HL-60 (cell line): ENCODE measurements around the gene COPS9.

Experiments used
- GABPA ChIP-seq: IDR thresholded peaks from 2 replicates; pipeline ENCODE4 v1.6.1; 2012; ENCODE audit warnings: low read depth
- POLR2AphosphoS5 ChIP-seq: IDR thresholded peaks from 2 replicates; pipeline ENCODE4 v1.6.1; 2012; ENCODE audit warnings: low read depth
- SPI1 ChIP-seq: IDR thresholded peaks from 2 replicates; pipeline ENCODE4 v1.6.1; 2012; ENCODE audit warnings: low read depth, mild to moderate bottlenecking, borderline replicate concordance
- TF ChIP-seq, protein P1 (sequence below): IDR thresholded peaks from one replicate; pipeline ENCODE4 v1.5.1; 2011; ENCODE audit warnings: low read length, control low read depth, inconsistent platforms; ENCODE audit not compliant: insufficient read depth
- TF ChIP-seq, protein P2 (sequence below): IDR thresholded peaks from 2 replicates; pipeline ENCODE4 v1.6.1; 2012; ENCODE audit warnings: low read depth; ENCODE audit not compliant: insufficient replicate concordance

DNA sequence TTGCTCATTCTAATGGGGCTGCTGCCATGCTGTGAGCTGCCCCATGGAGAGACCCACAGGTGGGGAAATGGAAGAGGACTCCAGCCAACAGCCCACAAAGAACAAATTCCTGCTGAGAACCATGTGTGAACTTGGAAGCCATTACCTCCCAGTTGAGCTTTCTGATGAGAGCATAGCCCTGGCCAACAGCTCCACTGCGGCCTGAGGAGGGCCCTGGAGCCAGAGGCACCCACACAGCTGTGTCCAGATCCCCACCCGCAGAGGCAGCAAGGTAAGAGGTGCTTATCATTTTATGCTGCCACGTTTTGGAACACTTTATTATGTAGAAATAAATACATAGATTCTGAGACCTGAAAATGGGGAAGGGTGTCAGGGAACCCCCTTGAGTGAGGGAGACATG, 48.6 kb upstream of the COPS9 start:
- TF ChIP-seq POLR2AphosphoS5 (no peak), GABPA (no peak), SPI1 (no peak)
- TF ChIP-seq, protein P1, sequence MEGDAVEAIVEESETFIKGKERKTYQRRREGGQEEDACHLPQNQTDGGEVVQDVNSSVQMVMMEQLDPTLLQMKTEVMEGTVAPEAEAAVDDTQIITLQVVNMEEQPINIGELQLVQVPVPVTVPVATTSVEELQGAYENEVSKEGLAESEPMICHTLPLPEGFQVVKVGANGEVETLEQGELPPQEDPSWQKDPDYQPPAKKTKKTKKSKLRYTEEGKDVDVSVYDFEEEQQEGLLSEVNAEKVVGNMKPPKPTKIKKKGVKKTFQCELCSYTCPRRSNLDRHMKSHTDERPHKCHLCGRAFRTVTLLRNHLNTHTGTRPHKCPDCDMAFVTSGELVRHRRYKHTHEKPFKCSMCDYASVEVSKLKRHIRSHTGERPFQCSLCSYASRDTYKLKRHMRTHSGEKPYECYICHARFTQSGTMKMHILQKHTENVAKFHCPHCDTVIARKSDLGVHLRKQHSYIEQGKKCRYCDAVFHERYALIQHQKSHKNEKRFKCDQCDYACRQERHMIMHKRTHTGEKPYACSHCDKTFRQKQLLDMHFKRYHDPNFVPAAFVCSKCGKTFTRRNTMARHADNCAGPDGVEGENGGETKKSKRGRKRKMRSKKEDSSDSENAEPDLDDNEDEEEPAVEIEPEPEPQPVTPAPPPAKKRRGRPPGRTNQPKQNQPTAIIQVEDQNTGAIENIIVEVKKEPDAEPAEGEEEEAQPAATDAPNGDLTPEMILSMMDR, result no peak
- TF ChIP-seq, protein P2, sequence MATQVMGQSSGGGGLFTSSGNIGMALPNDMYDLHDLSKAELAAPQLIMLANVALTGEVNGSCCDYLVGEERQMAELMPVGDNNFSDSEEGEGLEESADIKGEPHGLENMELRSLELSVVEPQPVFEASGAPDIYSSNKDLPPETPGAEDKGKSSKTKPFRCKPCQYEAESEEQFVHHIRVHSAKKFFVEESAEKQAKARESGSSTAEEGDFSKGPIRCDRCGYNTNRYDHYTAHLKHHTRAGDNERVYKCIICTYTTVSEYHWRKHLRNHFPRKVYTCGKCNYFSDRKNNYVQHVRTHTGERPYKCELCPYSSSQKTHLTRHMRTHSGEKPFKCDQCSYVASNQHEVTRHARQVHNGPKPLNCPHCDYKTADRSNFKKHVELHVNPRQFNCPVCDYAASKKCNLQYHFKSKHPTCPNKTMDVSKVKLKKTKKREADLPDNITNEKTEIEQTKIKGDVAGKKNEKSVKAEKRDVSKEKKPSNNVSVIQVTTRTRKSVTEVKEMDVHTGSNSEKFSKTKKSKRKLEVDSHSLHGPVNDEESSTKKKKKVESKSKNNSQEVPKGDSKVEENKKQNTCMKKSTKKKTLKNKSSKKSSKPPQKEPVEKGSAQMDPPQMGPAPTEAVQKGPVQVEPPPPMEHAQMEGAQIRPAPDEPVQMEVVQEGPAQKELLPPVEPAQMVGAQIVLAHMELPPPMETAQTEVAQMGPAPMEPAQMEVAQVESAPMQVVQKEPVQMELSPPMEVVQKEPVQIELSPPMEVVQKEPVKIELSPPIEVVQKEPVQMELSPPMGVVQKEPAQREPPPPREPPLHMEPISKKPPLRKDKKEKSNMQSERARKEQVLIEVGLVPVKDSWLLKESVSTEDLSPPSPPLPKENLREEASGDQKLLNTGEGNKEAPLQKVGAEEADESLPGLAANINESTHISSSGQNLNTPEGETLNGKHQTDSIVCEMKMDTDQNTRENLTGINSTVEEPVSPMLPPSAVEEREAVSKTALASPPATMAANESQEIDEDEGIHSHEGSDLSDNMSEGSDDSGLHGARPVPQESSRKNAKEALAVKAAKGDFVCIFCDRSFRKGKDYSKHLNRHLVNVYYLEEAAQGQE, result no peak
